Left lobe of liver (tissue), 2 donors: ENCODE measurements around the gene UXT. TPM values are rescaled to one million over a fixed set of nuclear protein-coding genes. Genes with fewer than 3 reads are reported as not detected.
"Not testable (repeated sequence)": the region's sequence is repeated elsewhere in the genome, so short reads cannot be mapped to it uniquely, and the experiment has no call there.

ENCODE experiments used
- ATAC-seq: fragments of 200-7000 bp; cut with Tn5 transposase; one replicate; pipeline ENCODE4 v1.9.1; 2020; ENCODE audit warnings: mild to moderate bottlenecking, moderate library complexity
- DNase-seq: peaks from one replicate; pipeline ENCODE4 v3.0.0-alpha.2; 2020; ENCODE audit warnings: low spot score
- total RNA-seq: library from RNA; stranded (reverse); gene quantifications from one replicate; pipeline ENCODE4 v1.2.1, GENCODE V29; 2021
- donor health status: DM: no; HTN: no; CAD: no; lungs with moderate emphysema.
- donor health status: DM: no; HTN: yes; CAD: no.

Gene UXT
- total RNA-seq, 1 donor from 2014 or later, result 39.7 TPM

- ATAC-seq, result no peak
- no peak for DNase-seq
Observed at GRCh38 chrX:47620303-47620685, 38.7 kb downstream of the UXT start.

- peak; percentile 64 for DNase-seq
- peak; percentile 97 for ATAC-seq
Observed at GRCh38 chrX:47619486-47620302, 39.3 kb downstream of the UXT start, which contains the start of gene SYN1. SYN1 (minus strand) TSS chrX:47619857; CDS start chrX:47619728, 129 bp downstream.

GRCh38 chrX:47618923-47619485, 40.0 kb downstream of the UXT start:
- ATAC-seq (no peak), DNase-seq (no peak)

- DNase-seq, result no peak
- no peak for ATAC-seq
Observed at GRCh38 chrX:47614618-47615017, 44.4 kb downstream of the UXT start.

GRCh38 chrX:47613082-47613481, 45.9 kb downstream of the UXT start:
- ATAC-seq (no peak), DNase-seq (no peak)

GRCh38 chrX:47612418-47612817, 46.6 kb downstream of the UXT start:
- ATAC-seq (peak; percentile 45), DNase-seq (no peak)

- DNase-seq, result no peak
- ATAC-seq, result no peak
Observed at GRCh38 chrX:47611926-47612325, 47.1 kb downstream of the UXT start.

- no peak for ATAC-seq
Observed at GRCh38 chrX:47611489-47611888, 47.5 kb downstream of the UXT start.

GRCh38 chrX:47610511-47610910, 48.5 kb downstream of the UXT start:
- no peak for DNase-seq
- no peak for ATAC-seq

More at GRCh38 chrX:47611489-47611888, 47.5 kb downstream of the UXT start:
- DNase-seq, result no peak

GRCh38 chrX:47608130-47608810, 50.7 kb downstream of the UXT start:
- no peak for ATAC-seq
- DNase-seq, result no peak

- ATAC-seq, result no peak
- no peak for DNase-seq
Observed at GRCh38 chrX:47607091-47607490, 51.9 kb downstream of the UXT start.

- ATAC-seq (no peak), DNase-seq (no peak)
Observed at GRCh38 chrX:47605024-47605423, 54.0 kb downstream of the UXT start.

- DNase-seq, ATAC-seq: not testable (repeated sequence)
Observed at GRCh38 chrX:47603125-47603524, 55.9 kb downstream of the UXT start.

Other genes starting within 250 kb of the UXT start
- gene ZNF41, start 176.0 kb downstream of the UXT start, total RNA-seq, result 3.3 TPM
- 66.9 TPM for gene ARAF, start 98.0 kb downstream of the UXT start, total RNA-seq
- 102 TPM for gene TIMP1, start 76.7 kb downstream of the UXT start, total RNA-seq
- 0.15 TPM for gene SYN1, start 39.3 kb downstream of the UXT start, total RNA-seq
- 13.8 TPM for gene CFP, start 29.2 kb downstream of the UXT start, total RNA-seq
- 18.1 TPM for gene ELK1, start 8.6 kb downstream of the UXT start, total RNA-seq
- 5.3 TPM for gene ZNF81, start 177.7 kb upstream of the UXT start, total RNA-seq